Ovary (tissue), 3 donors: ENCODE results near the gene ACSS1.

Source experiments
- CTCF ChIP-seq, 3 donors: fragments of 450-650 bp in 2 of 3; fragments of 200-600 bp in 1 of 3; IDR thresholded peaks; one replicate each; pipeline versions ENCODE4 v1.5.1 to v1.8.0; 2016 to 2022; ENCODE audit warnings: antibody characterized with exemption in 3 of 3, mild to moderate bottlenecking in 1 of 3
- EP300 ChIP-seq: sonication (generic); formaldehyde crosslinking; IDR thresholded peaks from one replicate; pipeline ENCODE4 v1.6.1; 2017; ENCODE audit warnings: antibody characterized with exemption
- POLR2A ChIP-seq: fragments of 450-650 bp; IDR thresholded peaks from one replicate; pipeline ENCODE4 v1.6.1; 2017; ENCODE audit warnings: antibody characterized with exemption, mild to moderate bottlenecking, moderate library complexity
- donor health status: DM: no; HTN: no; CAD: no.

- TF ChIP-seq CTCF (IDR thresholded peaks at IDR 0.05) (no peak), POLR2A (no peak), EP300 (no peak)
Measured at GRCh38 chr20:25087186-25087929, 29.4 kb upstream of the ACSS1 start.
